Measurements from ENCODE around the gene HPCAL1. TPM values are rescaled to one million over a fixed set of nuclear protein-coding genes. Genes with fewer than 3 reads are reported as not detected.

Gene HPCAL1
- total and polyA plus RNA-seq, 2 of the 4 experiments (the other 2 are of a cell fraction): 8.2 to 33.7 TPM

DNA sequence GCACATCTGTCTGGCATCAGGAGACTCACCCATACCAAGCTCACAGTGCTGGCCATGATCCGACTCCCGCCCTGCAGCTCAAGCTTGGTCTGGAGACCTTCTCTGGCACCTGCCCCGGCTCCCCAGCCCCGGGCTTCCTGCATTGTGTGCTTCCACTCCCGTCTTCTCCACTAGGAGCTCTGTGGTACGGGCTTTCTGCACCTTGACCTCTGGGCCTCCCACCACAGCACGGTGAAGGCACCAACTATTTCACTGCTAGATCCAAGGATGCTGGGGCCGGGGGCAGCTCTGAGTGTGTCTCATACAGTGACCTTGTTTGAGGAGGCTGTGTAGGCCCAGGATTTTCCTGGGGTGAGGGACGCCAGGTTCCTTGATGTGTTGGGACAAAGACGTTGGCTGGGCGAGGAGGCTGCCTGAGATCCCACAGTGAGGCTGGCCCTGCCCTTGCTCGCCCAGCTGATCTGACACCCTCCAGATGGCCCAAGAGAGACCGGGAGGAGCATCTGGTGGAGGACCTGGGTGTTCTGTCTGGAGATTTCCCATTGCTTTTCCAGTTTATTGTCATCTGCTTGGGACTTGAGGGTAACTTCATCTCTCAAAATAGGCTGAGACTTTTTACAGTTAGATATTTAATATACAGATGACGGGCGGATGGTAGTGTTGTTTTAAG is 64.0 kb downstream of the HPCAL1 start:
- H2BK5ac ChIP-seq (ENCODE audit: low read depth, low read length, poor library complexity, severe bottlenecking): no peak overlapping the region
- no peaks in the 10 kb centered on the region for H3K9me3 ChIP-seq (ENCODE audit: control insufficient read depth, insufficient read depth, low read length)
- no peak for ATAC-seq (ENCODE audit: low read depth)
- peaks cover 25% of the 10 kb centered on the region for H4K20me1 ChIP-seq (ENCODE audit: insufficient read depth, low read length)
- no peak overlapping the region for H2AK5ac ChIP-seq (ENCODE audit: low read depth, low read length)
- no peak overlapping the region for H3K4me3 ChIP-seq (ENCODE audit: insufficient read depth, low read depth, low read length)
- H2AK9ac ChIP-seq (replicated peaks; ENCODE audit: low read depth, low read length, poor library complexity): no peak overlapping the region
- peaks cover 10% of the 10 kb centered on the region for H3K9me1 ChIP-seq (ENCODE audit: insufficient read depth, low read length)
- H2BK120ac ChIP-seq (ENCODE audit: low read depth, low read length): no peak overlapping the region
- no peak for DNase-seq
- ChIA-PET POLR2A (ENCODE audit: unreplicated experiment) (no interaction called here), CTCF (no interaction called here)
- no peaks in the 10 kb centered on the region for H3K36me3 ChIP-seq (ENCODE audit: control insufficient read depth, insufficient read depth, low read length)
- H2BK20ac ChIP-seq (ENCODE audit: low read depth, low read length): no peak overlapping the region
- H3K27me3 ChIP-seq (ENCODE audit: control insufficient read depth, insufficient read depth, low read length): no peaks in the 10 kb centered on the region
- no peak overlapping the region for H3K56ac ChIP-seq (ENCODE audit: extremely low read depth, insufficient read depth, low read length)
- intact Hi-C loops (cut with micrococcal nuclease): no loop called here
- no peak overlapping the region for H4K5ac ChIP-seq (ENCODE audit: low read depth, low read length)
- H3K4me1 ChIP-seq (ENCODE audit: control insufficient read depth, insufficient read depth, low read length): no peaks in the 10 kb centered on the region; the same call in 1 of the 2 replicates
- H3K79me1 ChIP-seq (ENCODE audit: low read depth in 1 of 2, low read length in 2 of 2): peaks cover 7 to 26% of the 10 kb centered on the region in 2 experiments; a peak in 3 of 4 replicates
- 90 to 100% methylated on average over 2 of the region's 15 CpGs for WGBS, 2 experiments (ENCODE audit: extremely low coverage in 2 of 2, insufficient read length in 1 of 2)
- no peak overlapping the region for H3K23ac ChIP-seq (ENCODE audit: low read depth, low read length)
- H3K9ac ChIP-seq (ENCODE audit: low read depth, low read length): no peak overlapping the region
- no peak for TF ChIP-seq MAZ (IDR thresholded peaks at IDR 0.05; ENCODE audit: borderline replicate concordance, low read depth, low read length)
- TF ChIP-seq MAFK (IDR thresholded peaks at IDR 0.05; ENCODE audit: low read depth, low read length): no peak
- no peak for TF ChIP-seq FOS (IDR thresholded peaks at IDR 0.05; ENCODE audit: low read depth, low read length)
- TF ChIP-seq, protein P1, sequence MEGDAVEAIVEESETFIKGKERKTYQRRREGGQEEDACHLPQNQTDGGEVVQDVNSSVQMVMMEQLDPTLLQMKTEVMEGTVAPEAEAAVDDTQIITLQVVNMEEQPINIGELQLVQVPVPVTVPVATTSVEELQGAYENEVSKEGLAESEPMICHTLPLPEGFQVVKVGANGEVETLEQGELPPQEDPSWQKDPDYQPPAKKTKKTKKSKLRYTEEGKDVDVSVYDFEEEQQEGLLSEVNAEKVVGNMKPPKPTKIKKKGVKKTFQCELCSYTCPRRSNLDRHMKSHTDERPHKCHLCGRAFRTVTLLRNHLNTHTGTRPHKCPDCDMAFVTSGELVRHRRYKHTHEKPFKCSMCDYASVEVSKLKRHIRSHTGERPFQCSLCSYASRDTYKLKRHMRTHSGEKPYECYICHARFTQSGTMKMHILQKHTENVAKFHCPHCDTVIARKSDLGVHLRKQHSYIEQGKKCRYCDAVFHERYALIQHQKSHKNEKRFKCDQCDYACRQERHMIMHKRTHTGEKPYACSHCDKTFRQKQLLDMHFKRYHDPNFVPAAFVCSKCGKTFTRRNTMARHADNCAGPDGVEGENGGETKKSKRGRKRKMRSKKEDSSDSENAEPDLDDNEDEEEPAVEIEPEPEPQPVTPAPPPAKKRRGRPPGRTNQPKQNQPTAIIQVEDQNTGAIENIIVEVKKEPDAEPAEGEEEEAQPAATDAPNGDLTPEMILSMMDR (conservative IDR thresholded peaks at IDR 0.05; ENCODE audit: low read depth, low read length): no peak
- no peak overlapping the region for H3K27ac ChIP-seq (ENCODE audit: insufficient read depth, low read length)
- H3K4me2 ChIP-seq (ENCODE audit: low read depth, low read length): no peak overlapping the region
- H2AFZ ChIP-seq (replicated peaks; ENCODE audit: low read length, poor library complexity): no peak overlapping the region
- H2BK15ac ChIP-seq (ENCODE audit: low read depth, low read length): no peak overlapping the region
- dilution Hi-C loops (cut with HindIII; ENCODE audit: low sequenced_read_pairs, unreplicated experiment): no loop called here
- H3K18ac ChIP-seq (ENCODE audit: low read depth, low read length): no peak overlapping the region
- no peak overlapping the region for H3K4ac ChIP-seq (ENCODE audit: low read depth, low read length)
- H3K14ac ChIP-seq (replicated peaks; ENCODE audit: low read depth, low read length): no peak overlapping the region
- no TSS peak for BruUV-seq (replicated peaks)
- in situ Hi-C loops (cut with MboI; ENCODE audit: low sequenced_read_pairs): no loop called here
- no peak overlapping the region for H4K91ac ChIP-seq (ENCODE audit: insufficient read depth, low read depth, low read length)
- H4K8ac ChIP-seq (ENCODE audit: low read depth in 2 of 2, low read length in 2 of 2): no peak overlapping the region
